Measurements from ENCODE around the gene NANOS2. TPM values are rescaled to one million over a fixed set of nuclear protein-coding genes. Genes with fewer than 3 reads are reported as not detected.

The NANOS2 gene
- total and polyA plus RNA-seq, 2 of the 13 experiments (the other 11 are each of a cell fraction or from before 2014, with no cell fraction given): not detected

DNA sequence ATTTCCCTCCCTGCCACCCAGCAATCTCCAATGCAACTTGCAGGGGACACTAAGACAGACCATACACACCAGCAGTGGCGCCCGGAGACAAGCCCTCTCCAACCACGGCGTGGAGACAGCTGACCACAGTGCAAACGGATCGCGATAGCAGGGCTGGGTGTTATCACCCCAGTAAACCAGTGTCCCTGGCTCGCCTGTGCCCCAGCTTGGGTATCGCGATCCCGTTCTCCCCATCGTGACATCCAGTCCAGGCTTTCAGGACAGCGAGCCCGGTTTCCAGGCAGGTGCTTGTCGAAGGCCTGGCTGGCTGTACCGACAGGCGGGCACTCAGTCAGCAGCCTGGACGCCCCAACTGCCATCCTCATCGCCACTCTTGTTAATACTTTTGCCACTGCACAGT is 20.7 kb upstream of the NANOS2 start:
- H3K9me3 ChIP-seq (ENCODE audit: low read length): no peaks in the 10 kb centered on the region
- H2AFZ ChIP-seq (ENCODE audit: low read length): no peak overlapping the region
- DNase-seq (ENCODE audit: low spot score) (no peak), FAIRE-seq (no peak), ATAC-seq (no peak)
- CTCF ChIA-PET (ENCODE audit: low intra/inter-chr PET ratio, low total read pairs): no interaction called here
- H4K20me1 ChIP-seq (ENCODE audit: insufficient read depth, low read length): no peaks in the 10 kb centered on the region
- H3K4me1 ChIP-seq (ENCODE audit: insufficient read depth, low read length): no peaks in the 10 kb centered on the region
- 12% methylated on average over 6 of the region's 19 CpGs for WGBS (ENCODE audit: low lambda C conversion rate)
- H3K4me2 ChIP-seq (ENCODE audit: low read depth, low read length): no peak overlapping the region
- H3K79me2 ChIP-seq (ENCODE audit: insufficient read depth, low read length): no peaks in the 10 kb centered on the region
- BruUV-seq (replicated peaks): no TSS peak
- no peak overlapping the region for H3K27ac ChIP-seq (ENCODE audit: extremely low read length, insufficient read depth, low read length)
- H3K9ac ChIP-seq (ENCODE audit: insufficient read depth, low read depth, low read length): no peak overlapping the region
- TF ChIP-seq ZMAT3 (CRISPR knock-in tag; conservative IDR thresholded peaks at IDR 0.05) (no peak), CCAR2 (optimal IDR thresholded peaks at IDR 0.05; ENCODE audit: low read depth, low read length) (no peak), ZNF30 (CRISPR knock-in tag; IDR thresholded peaks at IDR 0.05) (no peak), ZNF260 (CRISPR knock-in tag; IDR thresholded peaks at IDR 0.05; ENCODE audit: borderline replicate concordance, low read depth) (no peak), SMAD1 (CRISPR knock-in tag; IDR thresholded peaks at IDR 0.05; ENCODE audit: borderline replicate concordance, low read depth) (no peak), ZNF607 (CRISPR knock-in tag; IDR thresholded peaks at IDR 0.05; ENCODE audit: borderline replicate concordance) (no peak), TBX2 (CRISPR knock-in tag; IDR thresholded peaks at IDR 0.05; ENCODE audit: borderline replicate concordance) (no peak), ZNF749 (CRISPR knock-in tag; IDR thresholded peaks at IDR 0.05; ENCODE audit: borderline replicate concordance) (no peak), KDM1A (CRISPR knock-in tag; IDR thresholded peaks at IDR 0.05) (no peak), ARNT (IDR thresholded peaks at IDR 0.05) (no peak), ZNF563 (CRISPR knock-in tag; IDR thresholded peaks at IDR 0.05) (no peak), KLF16 (CRISPR knock-in tag; IDR thresholded peaks at IDR 0.05) (no peak), SP1 (IDR thresholded peaks at IDR 0.05) (no peak), SP1 (CRISPR knock-in tag; IDR thresholded peaks at IDR 0.05) (no peak), ZBTB38 (CRISPR knock-in tag; IDR thresholded peaks at IDR 0.05) (no peak), ZNF567 (CRISPR knock-in tag; IDR thresholded peaks at IDR 0.05; ENCODE audit: borderline replicate concordance) (no peak), ZMYM3 (CRISPR knock-in tag; IDR thresholded peaks at IDR 0.05) (no peak), RFX1 (IDR thresholded peaks at IDR 0.05) (no peak), ZBTB7A (CRISPR knock-in tag; IDR thresholded peaks at IDR 0.05) (no peak)
- TF ChIP-seq, protein P1, sequence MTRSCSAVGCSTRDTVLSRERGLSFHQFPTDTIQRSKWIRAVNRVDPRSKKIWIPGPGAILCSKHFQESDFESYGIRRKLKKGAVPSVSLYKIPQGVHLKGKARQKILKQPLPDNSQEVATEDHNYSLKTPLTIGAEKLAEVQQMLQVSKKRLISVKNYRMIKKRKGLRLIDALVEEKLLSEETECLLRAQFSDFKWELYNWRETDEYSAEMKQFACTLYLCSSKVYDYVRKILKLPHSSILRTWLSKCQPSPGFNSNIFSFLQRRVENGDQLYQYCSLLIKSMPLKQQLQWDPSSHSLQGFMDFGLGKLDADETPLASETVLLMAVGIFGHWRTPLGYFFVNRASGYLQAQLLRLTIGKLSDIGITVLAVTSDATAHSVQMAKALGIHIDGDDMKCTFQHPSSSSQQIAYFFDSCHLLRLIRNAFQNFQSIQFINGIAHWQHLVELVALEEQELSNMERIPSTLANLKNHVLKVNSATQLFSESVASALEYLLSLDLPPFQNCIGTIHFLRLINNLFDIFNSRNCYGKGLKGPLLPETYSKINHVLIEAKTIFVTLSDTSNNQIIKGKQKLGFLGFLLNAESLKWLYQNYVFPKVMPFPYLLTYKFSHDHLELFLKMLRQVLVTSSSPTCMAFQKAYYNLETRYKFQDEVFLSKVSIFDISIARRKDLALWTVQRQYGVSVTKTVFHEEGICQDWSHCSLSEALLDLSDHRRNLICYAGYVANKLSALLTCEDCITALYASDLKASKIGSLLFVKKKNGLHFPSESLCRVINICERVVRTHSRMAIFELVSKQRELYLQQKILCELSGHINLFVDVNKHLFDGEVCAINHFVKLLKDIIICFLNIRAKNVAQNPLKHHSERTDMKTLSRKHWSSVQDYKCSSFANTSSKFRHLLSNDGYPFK (CRISPR knock-in tag; IDR thresholded peaks at IDR 0.05; ENCODE audit: borderline replicate concordance): no peak
- H3K4me3 ChIP-seq (replicated peaks in 1 of 3; ENCODE audit: insufficient read depth in 1 of 3, low read depth in 2 of 3, low read length in 3 of 3): no peak overlapping the region
- in situ Hi-C loops (cut with HindIII; ENCODE audit: extremely low pct_ligation_motif_present, low pct_unique_long_range_greater_than_20kb) (no loop called here), intact Hi-C loops (cut with micrococcal nuclease; ENCODE audit: unreplicated experiment) (no loop called here)
- POLR2A ChIA-PET: no interaction called here
- H3K36me3 ChIP-seq (replicated peaks in 1 of 2; ENCODE audit: control insufficient read depth in 1 of 2, insufficient read depth in 2 of 2, low read length in 2 of 2): no peaks in the 10 kb centered on the region
- peaks cover 2 to 35% of the 10 kb centered on the region in 2 experiments for H3K27me3 ChIP-seq (ENCODE audit: control insufficient read depth in 1 of 2, insufficient read depth in 2 of 2, low read length in 2 of 2)

All from HepG2 (cell line).